ENCODE results near the gene KLKB1.

- TF ChIP-seq CTBP1 (IDR thresholded peaks at IDR 0.05; ENCODE audit: borderline replicate concordance): no peak
- TF ChIP-seq ARNT (IDR thresholded peaks at IDR 0.05): no peak
- no peak for TF ChIP-seq BHLHE40 (IDR thresholded peaks at IDR 0.05; ENCODE audit: borderline replicate concordance)
- no peak for TF ChIP-seq HDGF (IDR thresholded peaks at IDR 0.05; ENCODE audit: borderline replicate concordance)
- no peak for TF ChIP-seq SP1 (IDR thresholded peaks at IDR 0.05)
- TF ChIP-seq FOXA1 (IDR thresholded peaks at IDR 0.05): no peak
- TF ChIP-seq FOXM1 (IDR thresholded peaks at IDR 0.05; ENCODE audit: borderline replicate concordance): no peak
- TF ChIP-seq ELF4 (IDR thresholded peaks at IDR 0.05): no peak
Observed at GRCh38 chr4:186201535-186202230, 25.6 kb upstream of the KLKB1 start.
